Heart left ventricle (tissue), 13 donors: ENCODE data around the gene AGAP2.

Experiments used
- CTCF ChIP-seq, 12 donors: fragments of 200-600 bp; sonication (generic) in 4 of 12; IDR thresholded peaks; one replicate each; pipeline versions ENCODE4 v1.5.0 to v1.8.0; 2018 to 2022; ENCODE audit warnings: antibody characterized with exemption in 12 of 12, mild to moderate bottlenecking in 5 of 12
- POLR2A ChIP-seq, 2 donors: fragments of 450-650 bp; IDR thresholded peaks; one replicate each; pipeline ENCODE4 v1.6.1; 2017; ENCODE audit warnings: antibody characterized with exemption in 2 of 2, mild to moderate bottlenecking in 2 of 2, moderate library complexity in 2 of 2
- donor health status: ischemic (EF 13 %, LVEDD 7.1; RV severe dilation, severe dysfunction).
- donor health status: DM: no; HTN: yes; CAD: no.
- donor health status: DM: no; HTN: no; CAD: no.
- donor health status: ischemic (EF 25% LVEDD 6.9; RV normal size, moderate dysfunction).
- donor health status: ischemic (EF 25% LVEDD 5.7; RV mildly dilated, moderate dysfunction).
- donor health status: ischemic (EF 35%, LVEDD 5.7; RV mildly dilated, moderate dysfunction).
- donor health status: nonischemic (EF 11% LVEDD 7.7; RV severe dilation, severe dysfunction).
- donor health status: DM: yes; HTN: yes; CAD: no.
- donor health status: PGD.
- donor health status: ischemic (EF 29% LVEDD 5.4; RV normal size, mild dysfunction).
- donor health status: nonischemic (EF 23%, LVEDD 6.1; RV moderate dilation, normal function).

- TF ChIP-seq CTCF (IDR thresholded peaks at IDR 0.05) (no peak), POLR2A (IDR thresholded peaks at IDR 0.05) (no peak)
Measured at GRCh38 chr12:57749061-57749460, 10.5 kb upstream of the AGAP2 start.
